ENCODE measurements around the gene ARCN1.

ARCN1 gene

GRCh38 chr11:118638726-118639125 lies 66.5 kb downstream of the ARCN1 start:
- Histone ChIP-seq H2AK5ac (ENCODE audit: low read length, severe bottlenecking) (no peak overlapping the region), H2BK120ac (ENCODE audit: low read depth, low read length) (no peak overlapping the region), H3K18ac (ENCODE audit: low read depth in 1 of 2, low read length in 2 of 2) (no peak overlapping the region), H3K36me3 (ENCODE audit: control insufficient read depth in 1 of 2, insufficient read depth in 2 of 2, low read depth in 1 of 2, low read length in 2 of 2) (peaks cover 82 to 91% of the 10 kb centered on the region in 2 experiments), H3K27me3 (ENCODE audit: control insufficient read depth in 1 of 2, insufficient read depth in 1 of 2, low read length in 2 of 2) (no peaks in the 10 kb centered on the region), H3K4me3 (ENCODE audit: insufficient read depth in 1 of 2, low read depth in 1 of 2, low read length in 2 of 2) (no peak overlapping the region), H2BK12ac (ENCODE audit: low read length in 2 of 2) (no peak overlapping the region), H3K4me2 (ENCODE audit: low read length, poor library complexity, severe bottlenecking) (no peak overlapping the region), H2BK5ac (ENCODE audit: low read depth, low read length, poor library complexity, severe bottlenecking) (no peak overlapping the region), H3K23ac (ENCODE audit: low read length in 2 of 2) (no peak overlapping the region), H4K8ac (ENCODE audit: low read length) (peak overlapping the region; percentile 3), H2BK15ac (ENCODE audit: low read depth, poor library complexity, severe bottlenecking) (no peak overlapping the region), H3K4me1 (ENCODE audit: control insufficient read depth, insufficient read depth, low read depth, low read length) (peaks cover 29% of the 10 kb centered on the region), H2AFZ (ENCODE audit: low read depth, low read length) (no peak overlapping the region), H3K9me3 (ENCODE audit: control insufficient read depth, low read length) (no peaks in the 10 kb centered on the region), H3K27ac (ENCODE audit: low read length, poor library complexity, severe bottlenecking) (no peak overlapping the region), H3K14ac (ENCODE audit: low read length in 2 of 2) (no peak overlapping the region), H3K4ac (ENCODE audit: low read depth in 1 of 2, low read length in 2 of 2) (no peak overlapping the region), H3K79me1 (replicated peaks; ENCODE audit: low read length, poor library complexity, severe bottlenecking) (peaks cover 50% of the 10 kb centered on the region), H4K91ac (ENCODE audit: low read length) (no peak overlapping the region), H3K9ac (ENCODE audit: low read length) (no peak overlapping the region)
- WGBS, result 100% methylated on average over 5 of the region's 6 CpGs
- DNase-seq, result no peak

- Histone ChIP-seq H2BK5ac (ENCODE audit: low read depth, low read length, poor library complexity, severe bottlenecking) (no peak overlapping the region), H4K91ac (ENCODE audit: low read length) (no peak overlapping the region), H3K36me3 (ENCODE audit: control insufficient read depth in 1 of 2, insufficient read depth in 2 of 2, low read depth in 1 of 2, low read length in 2 of 2) (peaks cover 91 to 92% of the 10 kb centered on the region in 2 experiments), H3K4ac (ENCODE audit: low read depth in 1 of 2, low read length in 2 of 2) (no peak overlapping the region), H4K8ac (ENCODE audit: low read length) (no peak overlapping the region), H2AK5ac (ENCODE audit: low read length, severe bottlenecking) (no peak overlapping the region), H3K9ac (ENCODE audit: low read length) (no peak overlapping the region), H3K79me1 (replicated peaks; ENCODE audit: low read length, poor library complexity, severe bottlenecking) (peaks cover 55% of the 10 kb centered on the region), H3K27me3 (ENCODE audit: control insufficient read depth in 1 of 2, insufficient read depth in 1 of 2, low read length in 2 of 2) (no peaks in the 10 kb centered on the region), H3K4me3 (ENCODE audit: insufficient read depth in 1 of 2, low read depth in 1 of 2, low read length in 2 of 2) (no peak overlapping the region), H2BK120ac (ENCODE audit: low read depth, low read length) (no peak overlapping the region), H3K4me2 (ENCODE audit: low read length, poor library complexity, severe bottlenecking) (no peak overlapping the region), H2BK12ac (ENCODE audit: low read length in 2 of 2) (no peak overlapping the region), H3K4me1 (ENCODE audit: control insufficient read depth, insufficient read depth, low read depth, low read length) (peaks cover 19% of the 10 kb centered on the region), H3K23ac (ENCODE audit: low read length in 2 of 2) (no peak overlapping the region), H2BK15ac (ENCODE audit: low read depth, poor library complexity, severe bottlenecking) (no peak overlapping the region), H3K18ac (ENCODE audit: low read depth in 1 of 2, low read length in 2 of 2) (no peak overlapping the region), H2AFZ (ENCODE audit: low read depth, low read length) (no peak overlapping the region), H3K14ac (ENCODE audit: low read length in 2 of 2) (no peak overlapping the region), H3K27ac (ENCODE audit: low read length, poor library complexity, severe bottlenecking) (no peak overlapping the region), H3K9me3 (ENCODE audit: control insufficient read depth, low read length) (no peaks in the 10 kb centered on the region)
- 100% methylated on average over 4 of the region's 4 CpGs for WGBS
- no peak for DNase-seq
Observed at GRCh38 chr11:118639899-118640298, 67.7 kb downstream of the ARCN1 start.

DNA sequence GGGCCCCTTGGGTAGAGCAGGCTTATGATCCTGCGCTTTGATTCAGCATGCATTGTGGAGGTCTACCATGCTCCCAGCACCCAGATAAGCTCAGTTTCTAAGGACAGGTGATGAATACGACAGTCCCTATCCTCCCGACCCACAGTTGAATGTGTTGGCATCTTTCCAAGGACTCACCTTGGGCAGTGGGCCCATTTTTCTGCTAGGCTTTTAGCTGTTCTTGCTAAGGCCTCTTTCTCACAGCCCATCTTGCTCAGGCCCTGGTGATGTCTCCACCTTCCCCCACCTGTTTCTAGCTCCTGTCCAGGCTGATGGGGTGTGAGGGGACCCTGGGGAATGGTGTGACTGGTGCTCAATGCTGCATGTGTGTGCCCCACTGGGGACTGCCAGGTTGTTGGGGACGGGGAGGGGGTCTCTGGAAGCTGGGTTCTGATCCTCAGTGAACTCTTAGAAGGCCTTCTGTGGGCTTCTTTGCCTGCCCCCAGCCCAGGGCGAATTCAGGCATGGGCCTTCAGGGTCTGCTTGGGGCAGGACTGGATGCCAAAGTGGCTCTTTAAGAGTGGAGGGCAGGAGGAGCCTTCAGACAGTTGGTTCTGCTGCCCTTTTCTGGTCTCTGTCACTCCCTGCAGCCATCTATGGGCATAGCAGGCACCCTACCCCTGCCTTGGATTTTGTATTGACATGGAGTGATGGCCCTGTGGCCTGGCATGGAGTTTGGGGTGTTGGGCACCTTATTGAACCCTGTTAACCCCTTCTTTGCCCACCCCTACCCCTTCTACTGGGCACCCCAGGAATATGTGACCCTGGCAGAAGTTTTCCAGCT lies 68.3 kb downstream of the ARCN1 start:
- H3K4me2 ChIP-seq (ENCODE audit: low read length, poor library complexity, severe bottlenecking), result no peak overlapping the region
- peaks cover 13% of the 10 kb centered on the region for H3K4me1 ChIP-seq (ENCODE audit: control insufficient read depth, insufficient read depth, low read depth, low read length)
- H3K9me3 ChIP-seq (ENCODE audit: control insufficient read depth, low read length), result no peaks in the 10 kb centered on the region
- no peaks in the 10 kb centered on the region for H3K27me3 ChIP-seq (ENCODE audit: control insufficient read depth in 1 of 2, insufficient read depth in 1 of 2, low read length in 2 of 2)
- H2BK12ac ChIP-seq (ENCODE audit: low read length in 2 of 2), result no peak overlapping the region
- H3K4ac ChIP-seq (ENCODE audit: low read depth in 1 of 2, low read length in 2 of 2), result no peak overlapping the region
- no peak overlapping the region for H2AFZ ChIP-seq (ENCODE audit: low read depth, low read length)
- no peak overlapping the region for H3K23ac ChIP-seq (ENCODE audit: low read length in 2 of 2)
- H3K36me3 ChIP-seq (ENCODE audit: control insufficient read depth in 1 of 2, insufficient read depth in 2 of 2, low read depth in 1 of 2, low read length in 2 of 2), result peaks cover 92 to 93% of the 10 kb centered on the region in 2 experiments
- H2BK5ac ChIP-seq (ENCODE audit: low read depth, low read length, poor library complexity, severe bottlenecking), result no peak overlapping the region
- H4K8ac ChIP-seq (ENCODE audit: low read length), result no peak overlapping the region
- no peak overlapping the region for H4K91ac ChIP-seq (ENCODE audit: low read length)
- H3K18ac ChIP-seq (ENCODE audit: low read depth in 1 of 2, low read length in 2 of 2), result no peak overlapping the region
- H3K79me1 ChIP-seq (replicated peaks; ENCODE audit: low read length, poor library complexity, severe bottlenecking), result peaks cover 60% of the 10 kb centered on the region
- H2AK5ac ChIP-seq (ENCODE audit: low read length, severe bottlenecking), result no peak overlapping the region
- no peak overlapping the region for H3K4me3 ChIP-seq (ENCODE audit: insufficient read depth in 1 of 2, low read depth in 1 of 2, low read length in 2 of 2)
- no peak for DNase-seq
- H2BK15ac ChIP-seq (ENCODE audit: low read depth, poor library complexity, severe bottlenecking), result no peak overlapping the region
- no peak overlapping the region for H3K14ac ChIP-seq (ENCODE audit: low read length in 2 of 2)
- WGBS, result 98% methylated on average over 5 of the region's 5 CpGs
- H2BK120ac ChIP-seq (ENCODE audit: low read depth, low read length), result no peak overlapping the region
- no peak overlapping the region for H3K9ac ChIP-seq (ENCODE audit: low read length)
- no peak overlapping the region for H3K27ac ChIP-seq (ENCODE audit: low read length, poor library complexity, severe bottlenecking)

GRCh38 chr11:118641397-118642019 lies 69.3 kb downstream of the ARCN1 start:
- Histone ChIP-seq H3K27me3 (ENCODE audit: control insufficient read depth in 1 of 2, insufficient read depth in 1 of 2, low read length in 2 of 2) (no peaks in the 10 kb centered on the region), H2BK12ac (ENCODE audit: low read length in 2 of 2) (no peak overlapping the region), H2AK5ac (ENCODE audit: low read length, severe bottlenecking) (no peak overlapping the region)

More at GRCh38 chr11:118641397-118642019, 69.3 kb downstream of the ARCN1 start:
- Histone ChIP-seq H3K4me3 (ENCODE audit: insufficient read depth in 1 of 2, low read depth in 1 of 2, low read length in 2 of 2) (no peak overlapping the region), H3K4me1 (ENCODE audit: control insufficient read depth, insufficient read depth, low read depth, low read length) (peaks cover 13% of the 10 kb centered on the region), H2BK5ac (ENCODE audit: low read depth, low read length, poor library complexity, severe bottlenecking) (no peak overlapping the region), H2BK15ac (ENCODE audit: low read depth, poor library complexity, severe bottlenecking) (no peak overlapping the region), H3K9me3 (ENCODE audit: control insufficient read depth, low read length) (no peaks in the 10 kb centered on the region), H2AFZ (ENCODE audit: low read depth, low read length) (no peak overlapping the region), H3K4me2 (ENCODE audit: low read length, poor library complexity, severe bottlenecking) (no peak overlapping the region), H3K4ac (ENCODE audit: low read depth in 1 of 2, low read length in 2 of 2) (no peak overlapping the region), H2BK120ac (ENCODE audit: low read depth, low read length) (no peak overlapping the region), H3K18ac (ENCODE audit: low read depth in 1 of 2, low read length in 2 of 2) (no peak overlapping the region), H3K79me1 (replicated peaks; ENCODE audit: low read length, poor library complexity, severe bottlenecking) (peaks cover 63% of the 10 kb centered on the region), H3K9ac (ENCODE audit: low read length) (no peak overlapping the region), H4K8ac (ENCODE audit: low read length) (no peak overlapping the region), H3K14ac (ENCODE audit: low read length in 2 of 2) (no peak overlapping the region), H3K36me3 (ENCODE audit: control insufficient read depth in 1 of 2, insufficient read depth in 2 of 2, low read depth in 1 of 2, low read length in 2 of 2) (peaks cover 88 to 91% of the 10 kb centered on the region in 2 experiments), H4K91ac (ENCODE audit: low read length) (no peak overlapping the region), H3K27ac (ENCODE audit: low read length, poor library complexity, severe bottlenecking) (no peak overlapping the region), H3K23ac (ENCODE audit: low read length in 2 of 2) (no peak overlapping the region)
- DNase-seq, result no peak
- over 99% methylated on average over 11 of the region's 11 CpGs for WGBS
